HG02870 (cell line): ENCODE data around the gene SOX6.
"Not testable (repeated sequence)": the region's sequence is repeated elsewhere in the genome, so short reads cannot be mapped to it uniquely, and the experiment has no call there.

Experiments
- ATAC-seq: cut with Tn5 transposase; IDR thresholded peaks from one replicate; pipeline ENCODE4 v1.9.1; 2021; ENCODE audit warnings: mild to moderate bottlenecking, moderate library complexity; ENCODE audit not compliant: unreplicated experiment

SOX6 gene

GRCh38 chr11:16157327-16157726 is 199.0 kb downstream of the SOX6 start:
- ATAC-seq, result no peak

- no peak for ATAC-seq
Observed at GRCh38 chr11:16155448-16155847, 200.9 kb downstream of the SOX6 start.

GRCh38 chr11:16154715-16155396 is 201.5 kb downstream of the SOX6 start:
- ATAC-seq, result no peak

DNA sequence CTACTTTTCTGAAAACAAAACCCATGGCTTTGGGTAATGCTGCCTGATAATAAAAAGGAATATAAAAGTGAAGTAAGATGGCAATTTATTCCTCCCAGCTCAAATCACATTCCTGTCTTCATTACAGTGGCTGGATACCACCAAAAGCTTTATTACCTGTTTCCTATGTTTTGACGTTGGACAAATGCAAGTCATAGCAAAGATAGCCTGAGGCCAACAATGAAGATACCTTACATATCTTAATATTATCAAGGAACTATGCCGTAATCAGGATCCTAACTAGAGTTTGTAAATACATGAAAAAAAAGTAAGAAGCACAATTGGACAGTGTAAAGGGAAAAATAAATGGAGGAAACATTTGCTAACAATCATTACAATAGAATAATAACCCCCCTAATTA is 202.4 kb downstream of the SOX6 start:
- ATAC-seq, result no peak

DNA sequence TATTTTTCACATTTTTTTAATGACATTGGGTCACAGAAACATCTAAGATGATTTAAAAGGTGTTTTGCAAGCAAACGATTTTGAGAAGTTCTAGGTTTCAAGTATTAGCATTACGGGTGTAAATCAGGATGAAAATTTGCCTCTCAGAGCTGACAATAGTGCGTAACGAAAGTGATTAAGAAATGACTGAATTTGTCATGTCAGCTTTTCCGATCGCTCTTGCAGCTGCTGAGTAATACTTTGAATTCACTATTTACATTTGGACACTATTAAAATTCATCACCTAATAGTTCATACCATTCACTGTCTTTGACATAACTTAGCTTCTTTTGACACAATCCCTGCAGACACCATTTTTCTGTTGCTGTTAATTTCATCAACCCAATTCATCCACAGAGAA is 205.2 kb downstream of the SOX6 start:
- no peak for ATAC-seq

DNA sequence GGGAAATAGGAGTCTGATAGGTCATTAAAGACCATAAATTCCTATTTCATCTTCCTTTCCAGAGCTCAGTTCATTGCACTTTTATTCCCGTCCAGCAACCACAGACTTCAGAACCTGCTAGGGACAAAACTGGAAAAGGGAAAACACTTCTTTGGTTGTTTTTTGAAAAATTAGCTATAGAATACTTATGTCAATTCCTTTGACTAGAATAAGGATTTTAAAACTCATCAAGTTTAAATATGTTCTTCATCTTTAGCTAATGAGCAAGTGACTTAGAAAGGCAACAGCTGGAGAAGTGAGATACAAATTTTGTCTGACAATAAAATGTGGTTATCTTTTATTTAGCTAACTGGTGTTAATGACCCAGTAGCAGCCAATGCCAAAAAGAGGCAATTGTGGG is 206.9 kb downstream of the SOX6 start:
- no peak for ATAC-seq

- no peak for ATAC-seq
Observed at GRCh38 chr11:16148301-16148931, 207.9 kb downstream of the SOX6 start.

GRCh38 chr11:16146980-16147379 is 209.4 kb downstream of the SOX6 start:
- not testable (repeated sequence) for ATAC-seq

DNA sequence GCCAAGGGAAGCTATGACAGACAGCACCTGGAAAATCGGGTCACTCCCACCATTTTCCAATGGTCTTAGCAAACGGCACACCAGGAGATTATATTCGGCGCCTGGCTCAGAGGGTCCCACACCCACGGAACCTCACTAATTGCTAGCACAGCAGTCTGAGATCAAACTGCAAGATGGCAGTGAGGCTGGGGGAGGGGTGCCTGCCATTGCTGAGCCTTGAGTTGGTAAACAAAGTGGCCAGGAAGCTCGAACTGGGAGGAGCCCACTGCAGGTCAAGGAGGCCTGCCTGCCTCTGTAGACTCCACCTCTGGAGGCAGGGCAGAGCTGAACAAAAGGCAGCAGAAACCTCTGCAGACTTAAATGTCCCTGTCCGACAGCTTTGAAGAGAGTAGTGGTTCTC is 214.7 kb downstream of the SOX6 start:
- not testable (repeated sequence) for ATAC-seq

DNA sequence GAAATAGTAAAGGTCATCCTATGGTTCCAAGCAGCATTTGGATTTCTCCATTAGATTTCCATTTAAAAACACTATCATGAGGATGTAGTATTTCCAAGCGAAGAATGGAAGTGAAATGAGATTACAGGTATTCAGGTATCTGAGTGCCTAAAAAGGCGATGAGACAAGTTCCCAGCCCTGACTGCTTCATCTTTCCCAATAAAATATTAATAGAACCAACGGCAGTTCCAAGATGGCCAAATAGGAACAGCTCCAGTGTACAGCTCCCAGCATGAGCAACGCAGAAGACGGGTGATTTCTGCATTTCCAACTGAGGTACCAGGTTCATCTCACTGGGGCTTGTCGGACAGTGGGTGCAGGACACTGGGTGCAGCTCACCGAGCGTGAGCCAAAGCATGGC is 215.2 kb downstream of the SOX6 start:
- not testable (repeated sequence) for ATAC-seq

- ATAC-seq, result no peak
Observed at GRCh38 chr11:16136792-16137390, 219.5 kb downstream of the SOX6 start.

GRCh38 chr11:16133867-16134266 is 222.5 kb downstream of the SOX6 start:
- ATAC-seq, result no peak

DNA sequence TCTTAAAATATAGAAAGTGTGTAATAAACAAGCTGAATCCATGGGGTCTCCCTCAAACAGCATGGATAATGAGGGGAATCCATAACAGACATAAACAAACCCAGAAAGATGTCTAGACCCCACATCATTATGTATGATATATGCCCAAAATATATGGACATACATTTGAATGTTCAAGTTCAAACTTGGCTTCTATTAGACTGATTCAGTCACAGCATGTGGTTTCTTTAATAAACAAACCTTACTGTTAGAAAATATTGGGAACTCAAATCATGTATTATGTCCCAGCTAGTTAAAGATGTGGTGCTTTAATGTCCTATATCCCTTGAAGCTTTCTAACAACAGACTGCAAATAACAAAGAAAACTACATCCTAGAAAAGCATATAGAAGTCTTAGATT is 228.6 kb downstream of the SOX6 start:
- ATAC-seq, result no peak

GRCh38 chr11:16126362-16126761 is 230.0 kb downstream of the SOX6 start:
- ATAC-seq, result no peak

- ATAC-seq, result no peak
Observed at GRCh38 chr11:16125796-16126195, 230.6 kb downstream of the SOX6 start.

DNA sequence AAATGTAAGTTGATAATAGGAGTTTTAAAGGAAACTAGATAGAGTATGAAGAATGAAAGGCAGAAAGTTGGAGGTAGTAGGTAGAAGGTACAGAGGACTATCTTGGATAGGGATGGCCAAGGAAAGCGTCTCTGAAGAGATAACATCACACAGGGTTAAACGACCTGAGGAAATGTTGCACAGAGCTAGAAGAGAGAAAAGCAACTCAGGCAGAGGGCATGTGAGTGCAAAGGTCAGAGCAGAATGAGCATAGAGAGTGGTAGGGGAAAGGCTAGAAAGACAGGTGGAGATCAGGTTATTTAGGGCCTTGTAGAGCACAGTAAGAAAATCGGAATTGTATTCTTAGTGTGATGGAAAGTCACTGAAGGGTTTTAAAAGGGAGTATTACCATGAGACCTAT is 232.0 kb downstream of the SOX6 start:
- no peak for ATAC-seq

DNA sequence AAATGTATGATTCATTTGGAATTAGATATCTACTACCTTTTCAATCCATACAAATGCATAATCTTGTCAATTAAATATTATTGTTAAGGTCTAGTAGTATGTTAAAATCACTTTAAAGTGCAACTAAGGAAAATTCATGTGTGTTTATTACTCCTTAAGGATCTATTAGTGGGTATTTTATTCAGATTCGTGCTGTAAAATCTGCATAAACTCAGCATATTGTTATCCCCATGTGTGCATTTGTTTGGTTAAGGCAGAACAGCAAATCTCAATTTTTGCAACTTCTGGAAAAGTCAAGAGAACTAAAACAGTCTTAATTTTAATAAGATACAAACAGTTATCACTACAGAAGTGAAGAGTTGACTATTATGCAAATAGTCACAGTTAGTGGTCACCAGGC is 234.5 kb downstream of the SOX6 start:
- no peak for ATAC-seq

GRCh38 chr11:16120008-16120407 is 236.3 kb downstream of the SOX6 start:
- ATAC-seq, result no peak

GRCh38 chr11:16117989-16118756 is 238.2 kb downstream of the SOX6 start:
- no peak for ATAC-seq

DNA sequence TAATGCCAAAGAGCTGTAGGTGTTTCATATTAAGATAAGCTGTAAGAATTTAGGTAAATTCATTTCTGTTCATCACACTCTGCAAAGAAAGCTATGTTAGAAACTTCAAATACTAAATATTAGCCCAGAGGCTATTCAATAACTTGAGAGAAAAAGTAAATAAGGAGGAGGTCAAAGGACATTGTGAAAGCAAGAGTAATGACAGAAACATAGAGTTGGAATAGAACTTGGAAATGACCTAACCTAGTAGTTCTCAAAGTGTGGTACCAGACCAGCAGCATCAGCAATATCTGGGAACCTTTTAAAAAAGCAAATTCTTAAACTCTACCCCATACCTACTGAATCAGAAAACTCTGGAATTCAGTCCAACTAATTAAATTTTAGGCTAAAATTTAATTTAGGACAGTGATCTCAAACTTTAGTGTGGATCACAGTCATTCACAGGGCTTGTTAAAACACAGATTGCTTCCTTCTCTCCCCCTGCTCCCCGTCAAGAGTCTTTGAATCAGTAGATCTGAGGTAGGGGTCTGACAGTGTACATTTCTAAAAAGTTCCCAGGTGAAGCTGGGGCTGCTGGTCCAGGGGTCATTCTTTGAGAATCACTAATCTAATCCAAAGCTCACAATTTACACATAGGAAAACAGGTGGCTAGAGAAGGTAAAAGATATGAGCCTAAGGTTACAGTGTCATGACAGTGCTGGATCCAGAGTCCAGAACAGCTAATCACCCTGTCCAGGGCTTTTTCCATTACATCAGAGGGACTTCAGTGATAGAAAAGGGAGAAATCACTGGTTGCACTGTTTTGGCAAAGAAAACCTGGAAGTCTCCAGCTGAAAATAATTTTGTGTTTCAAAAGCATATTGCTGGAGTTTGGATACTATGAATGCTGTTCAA is 241.1 kb downstream of the SOX6 start:
- ATAC-seq, result no peak

DNA sequence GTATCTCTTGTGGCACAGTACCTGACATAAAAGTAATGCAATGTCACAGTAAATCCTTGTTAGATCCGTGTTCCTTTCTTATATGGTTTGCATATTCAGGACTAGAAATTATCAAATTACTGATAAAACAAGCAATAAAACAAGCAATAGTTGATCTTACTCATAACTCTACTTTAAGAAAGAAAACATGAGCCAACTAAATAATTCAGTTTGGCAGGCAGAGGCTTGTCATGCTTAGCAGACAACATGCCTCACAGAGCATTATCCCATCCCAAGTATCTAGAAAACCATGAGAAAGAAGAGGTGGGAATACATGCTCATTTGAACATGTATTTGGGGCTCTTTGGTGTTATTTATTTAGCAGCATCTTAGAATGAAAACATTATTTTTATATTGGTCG is 241.9 kb downstream of the SOX6 start:
- no peak for ATAC-seq
